ENCODE data around the gene PCARE. TPM values are rescaled to one million over a fixed set of nuclear protein-coding genes. Genes with fewer than 3 reads are reported as not detected.

The PCARE gene
- total and polyA plus RNA-seq, 3 donors from 2014 or later: 0.06 to 1.0 (median 0.76) TPM

- TF ChIP-seq POLR2A (IDR thresholded peaks at IDR 0.05): no peak
- TF ChIP-seq, protein P1, sequence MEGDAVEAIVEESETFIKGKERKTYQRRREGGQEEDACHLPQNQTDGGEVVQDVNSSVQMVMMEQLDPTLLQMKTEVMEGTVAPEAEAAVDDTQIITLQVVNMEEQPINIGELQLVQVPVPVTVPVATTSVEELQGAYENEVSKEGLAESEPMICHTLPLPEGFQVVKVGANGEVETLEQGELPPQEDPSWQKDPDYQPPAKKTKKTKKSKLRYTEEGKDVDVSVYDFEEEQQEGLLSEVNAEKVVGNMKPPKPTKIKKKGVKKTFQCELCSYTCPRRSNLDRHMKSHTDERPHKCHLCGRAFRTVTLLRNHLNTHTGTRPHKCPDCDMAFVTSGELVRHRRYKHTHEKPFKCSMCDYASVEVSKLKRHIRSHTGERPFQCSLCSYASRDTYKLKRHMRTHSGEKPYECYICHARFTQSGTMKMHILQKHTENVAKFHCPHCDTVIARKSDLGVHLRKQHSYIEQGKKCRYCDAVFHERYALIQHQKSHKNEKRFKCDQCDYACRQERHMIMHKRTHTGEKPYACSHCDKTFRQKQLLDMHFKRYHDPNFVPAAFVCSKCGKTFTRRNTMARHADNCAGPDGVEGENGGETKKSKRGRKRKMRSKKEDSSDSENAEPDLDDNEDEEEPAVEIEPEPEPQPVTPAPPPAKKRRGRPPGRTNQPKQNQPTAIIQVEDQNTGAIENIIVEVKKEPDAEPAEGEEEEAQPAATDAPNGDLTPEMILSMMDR (IDR thresholded peaks at IDR 0.05): no peak
- Histone ChIP-seq H3K27ac (no peak overlapping the region), H3K36me3 (ENCODE audit: low read depth, missing control alignments) (no peaks in the 10 kb centered on the region), H3K4me1 (no peaks in the 10 kb centered on the region), H3K4me3 (no peak overlapping the region), H3K9me3 (no peaks in the 10 kb centered on the region), H3K27me3 (no peaks in the 10 kb centered on the region)
- intact Hi-C loops (cut with DNase I; ENCODE audit: low total_unique reads): no loop called here
- no peak for DNase-seq
- WGBS, 2 donors: 60 to 90% methylated on average over 1 to 8 of the region's 8 CpGs
Observed at GRCh38 chr2:29050591-29050990, 23.7 kb downstream of the PCARE start.

DNA sequence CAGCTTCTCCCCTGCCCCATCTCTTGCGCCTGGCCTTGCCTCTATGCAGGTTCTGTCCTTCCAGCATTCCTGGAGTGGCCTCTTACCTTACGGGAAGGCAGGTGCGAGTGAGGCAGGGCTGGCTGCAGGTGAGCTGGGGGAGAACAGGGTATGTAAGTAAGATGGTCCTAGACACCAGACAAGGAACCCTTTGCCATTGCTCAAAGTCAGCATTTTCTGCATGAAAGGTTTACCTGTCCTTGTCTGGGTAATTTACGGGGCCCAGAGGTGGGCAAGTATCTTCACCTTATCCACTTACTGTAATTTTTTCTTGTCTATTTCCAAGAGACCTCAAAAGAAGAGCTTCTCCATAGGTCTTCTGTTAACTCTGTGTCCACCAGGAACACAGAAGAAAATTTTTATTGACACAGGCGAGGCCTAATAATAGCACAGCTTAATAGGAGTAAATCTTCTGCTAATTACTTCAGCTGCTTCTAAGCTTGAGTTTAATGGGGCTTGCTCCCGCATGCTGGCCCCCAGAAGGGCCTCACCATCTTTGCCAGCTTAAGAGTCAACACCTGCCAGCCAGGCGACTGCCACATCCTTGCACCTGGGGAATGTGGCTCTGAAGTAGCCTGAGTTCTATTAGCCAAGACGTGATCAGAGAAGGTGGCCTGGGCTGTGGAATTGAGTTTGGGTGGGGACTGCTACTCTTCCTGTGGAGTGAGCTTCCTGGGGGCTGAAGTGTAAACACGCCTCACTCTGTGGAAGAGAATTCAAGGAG lies 27.1 kb downstream of the PCARE start:
- Histone ChIP-seq H3K36me3 (ENCODE audit: low read depth, missing control alignments) (no peaks in the 10 kb centered on the region), H3K27ac (no peak overlapping the region), H3K4me3 (no peak overlapping the region), H3K27me3 (no peaks in the 10 kb centered on the region), H3K4me1 (peaks cover 11% of the 10 kb centered on the region), H3K9me3 (no peaks in the 10 kb centered on the region)
- intact Hi-C loops (cut with DNase I; ENCODE audit: low total_unique reads): no loop called here
- TF ChIP-seq POLR2A (IDR thresholded peaks at IDR 0.05): no peak
- TF ChIP-seq, protein P1 (IDR thresholded peaks at IDR 0.05): no peak
- 92 to 96% methylated on average over 8 to 9 of the region's 9 CpGs for WGBS, 2 donors
- no peak for DNase-seq

DNA sequence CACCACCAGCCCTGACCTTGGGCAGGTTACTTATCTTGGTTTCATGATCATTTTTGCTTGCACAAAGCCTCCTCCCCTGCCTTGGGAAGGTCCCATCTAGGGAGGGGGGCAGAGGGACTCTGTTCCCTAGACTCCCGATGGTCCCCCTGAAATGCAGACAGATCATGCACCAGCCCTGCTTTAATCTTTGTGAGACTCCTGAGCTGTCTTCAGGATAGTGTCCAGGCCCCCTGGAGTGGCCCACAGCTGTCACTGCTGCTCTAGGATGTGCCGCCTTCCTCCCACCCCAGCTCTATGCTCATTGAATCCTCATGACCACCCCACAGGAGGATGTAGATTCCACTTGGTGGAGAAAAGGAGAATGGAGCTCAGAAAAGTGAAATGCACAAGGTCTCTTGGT lies 28.0 kb downstream of the PCARE start:
- DNase-seq: no peak
- WGBS, 2 donors: 96 to 100% methylated on average over 1 to 2 of the region's 2 CpGs

GRCh38 chr2:29044459-29044858 lies 29.9 kb downstream of the PCARE start:
- TF ChIP-seq, protein P1 (IDR thresholded peaks at IDR 0.05): no peak
- TF ChIP-seq POLR2A (IDR thresholded peaks at IDR 0.05): no peak
- no peak for DNase-seq
- 90% methylated on average over 4 of the region's 4 CpGs; no CpG with 5 or more reads in 1 of the 2 donors for WGBS, 2 donors
- Histone ChIP-seq H3K36me3 (ENCODE audit: low read depth, missing control alignments) (no peaks in the 10 kb centered on the region), H3K4me1 (peaks cover 14% of the 10 kb centered on the region), H3K4me3 (no peak overlapping the region), H3K27me3 (no peaks in the 10 kb centered on the region), H3K27ac (no peak overlapping the region), H3K9me3 (no peaks in the 10 kb centered on the region)
- intact Hi-C loops (cut with DNase I; ENCODE audit: low total_unique reads): no loop called here

More for the DNA sequence above, 28.0 kb downstream of the PCARE start:
- Histone ChIP-seq H3K4me3 (no peak overlapping the region), H3K27ac (no peak overlapping the region), H3K9me3 (no peaks in the 10 kb centered on the region), H3K4me1 (peaks cover 14% of the 10 kb centered on the region), H3K36me3 (ENCODE audit: low read depth, missing control alignments) (no peaks in the 10 kb centered on the region), H3K27me3 (no peaks in the 10 kb centered on the region)
- intact Hi-C loops (cut with DNase I; ENCODE audit: low total_unique reads): no loop called here
- no peak for TF ChIP-seq POLR2A (IDR thresholded peaks at IDR 0.05)
- TF ChIP-seq, protein P1 (IDR thresholded peaks at IDR 0.05): no peak
